Adrenal gland (tissue), 5 donors: Measurements from ENCODE around the gene MYO5B.

Experiments
- CTCF ChIP-seq, 6 experiments: fragments of 450-650 bp in 4 of 6; fragments of 200-600 bp in 2 of 6; sonication (generic) in 1 of 6; IDR thresholded peaks; 1 replicate in 5 of 6; 2 replicates in 1 of 6; pipeline versions ENCODE4 v1.5.1 to v1.8.0; 2016 to 2021; ENCODE audit warnings: antibody characterized with exemption in 6 of 6, mild to moderate bottlenecking in 2 of 6, moderate library complexity in 1 of 6
- POLR2A ChIP-seq, 2 donors: fragments of 450-650 bp; IDR thresholded peaks; one replicate each; pipeline ENCODE4 v1.6.1; 2017; ENCODE audit warnings: antibody characterized with exemption in 2 of 2, mild to moderate bottlenecking in 2 of 2, moderate library complexity in 1 of 2
- donor health status: DM: no; HTN: no; CAD: no.

GRCh38 chr18:50142441-50143120 lies 52.4 kb downstream of the MYO5B start:
- TF ChIP-seq CTCF (IDR thresholded peaks at IDR 0.05) (no peak), POLR2A (IDR thresholded peaks at IDR 0.05) (no peak)
